ENCODE measurements around the gene TNFRSF18. TPM values are rescaled to one million over a fixed set of nuclear protein-coding genes. Genes with fewer than 3 reads are reported as not detected.

TNFRSF18 gene
- total RNA-seq, 1 experiment from 2014 or later = not detected

GRCh38 chr1:1216770-1217620 is 10.6 kb upstream of the TNFRSF18 start:
- no peak for DNase-seq (ENCODE audit: low spot score)
- in situ Hi-C loops (cut with HindIII; ENCODE audit: low sequenced_read_pairs) = no loop called here

DNA sequence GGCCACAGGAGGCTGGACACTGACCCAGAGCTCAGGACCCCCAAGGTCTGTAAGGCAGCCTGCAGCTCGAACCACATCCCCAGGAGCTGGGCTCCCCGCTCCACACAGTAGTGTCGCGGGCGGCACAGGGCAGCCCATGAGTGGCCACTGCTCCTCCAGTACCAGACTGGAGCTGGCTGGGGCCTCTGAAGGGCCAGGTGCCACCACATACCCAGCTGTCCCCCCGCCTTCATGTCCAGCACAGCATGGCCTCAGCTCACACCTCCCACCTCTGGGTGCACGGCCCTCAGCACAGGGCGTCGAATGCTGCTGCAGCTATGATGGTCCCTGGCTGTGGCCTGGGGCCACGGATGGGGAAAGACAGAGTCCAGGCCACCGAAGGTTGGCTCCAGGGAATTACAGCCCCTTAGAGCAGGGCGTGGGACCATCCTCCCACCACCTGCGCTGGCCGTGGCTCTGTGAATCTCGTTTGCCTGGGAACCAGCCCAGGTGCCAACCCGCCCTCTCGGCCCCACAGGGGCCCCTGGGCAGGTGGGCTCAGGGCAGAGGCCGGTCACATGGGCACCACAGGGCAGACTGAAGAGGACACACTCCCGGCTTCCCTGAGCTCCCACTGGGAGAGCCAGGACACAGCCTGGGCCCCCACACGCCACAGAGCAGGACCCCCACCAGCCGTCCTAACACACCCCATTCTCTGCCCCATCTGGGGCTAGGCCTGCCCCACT is 9.7 kb upstream of the TNFRSF18 start:
- no peak for DNase-seq (ENCODE audit: low spot score)
- in situ Hi-C loops (cut with HindIII; ENCODE audit: low sequenced_read_pairs) = no loop called here

DNA sequence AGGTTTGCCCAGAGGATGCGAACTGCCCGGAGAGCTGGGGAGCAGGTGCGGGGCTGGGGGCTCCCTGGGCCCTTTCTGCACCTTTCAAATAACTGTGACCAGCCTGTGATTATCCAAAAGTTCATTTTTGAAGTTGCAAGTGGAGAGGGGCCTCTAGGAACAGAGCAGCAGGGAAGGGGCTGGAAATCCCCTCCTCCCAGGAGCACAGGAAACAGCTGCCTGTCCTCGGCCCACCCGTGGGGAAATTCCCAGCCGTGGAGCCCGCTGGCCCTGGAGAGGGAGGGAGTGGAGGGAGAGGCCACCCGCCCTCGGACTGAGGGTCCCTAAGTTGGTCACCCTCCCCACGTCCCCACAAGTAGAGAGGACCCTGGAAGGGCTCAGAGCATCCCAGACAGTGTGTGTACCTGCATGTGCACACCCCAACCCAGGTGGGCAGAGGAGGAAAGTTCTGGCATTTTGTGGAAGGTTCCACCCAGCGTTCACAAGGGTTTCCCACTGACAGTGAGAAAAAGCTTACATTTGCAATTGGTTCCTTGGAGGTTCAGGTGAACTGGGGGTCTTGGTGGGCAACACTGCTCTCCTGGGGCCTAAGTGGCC is 8.8 kb upstream of the TNFRSF18 start:
- DNase-seq (ENCODE audit: low spot score) = no peak
- in situ Hi-C loops (cut with HindIII; ENCODE audit: low sequenced_read_pairs) = no loop called here

- DNase-seq (ENCODE audit: low spot score) = no peak
- in situ Hi-C loops (cut with HindIII; ENCODE audit: low sequenced_read_pairs) = no loop called here
These were observed 7.2 kb upstream of the TNFRSF18 start, which contains the start of gene TNFRSF4 for GRCh38 chr1:1213345-1214265. Gene TNFRSF4, minus strand, starts transcription at chr1:1214153. Its CDS starts 26 bp downstream, at chr1:1214127.

DNA sequence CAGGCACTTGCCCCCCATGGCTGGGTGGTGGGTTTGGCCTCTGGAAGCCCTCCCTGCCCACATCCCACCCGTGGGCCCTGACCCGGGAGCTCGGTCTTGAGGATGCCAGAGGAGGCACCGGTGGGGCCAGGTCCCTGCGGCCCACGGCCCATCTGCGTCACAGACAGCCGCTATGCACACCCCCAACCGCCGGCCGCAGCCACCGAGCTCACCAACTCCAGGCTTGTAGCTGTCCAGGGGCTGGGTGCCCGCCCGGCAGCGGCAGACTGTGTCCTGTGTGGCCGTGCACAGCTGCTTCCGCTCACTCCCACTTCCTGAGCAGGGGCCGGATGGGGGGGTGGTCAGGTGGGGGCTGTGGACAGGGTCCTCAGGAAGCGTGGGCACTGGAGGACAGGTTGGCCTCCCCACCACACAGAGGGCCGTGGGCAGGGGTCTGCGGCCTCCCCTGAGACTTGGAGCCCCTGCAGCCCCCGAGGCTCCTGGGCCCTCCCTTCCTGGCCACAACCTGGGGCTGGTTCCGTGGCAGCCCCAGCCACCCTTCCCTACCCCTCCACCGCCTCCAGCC is 6.5 kb upstream of the TNFRSF18 start:
- DNase-seq (ENCODE audit: low spot score) = no peak
- in situ Hi-C loops (cut with HindIII; ENCODE audit: low sequenced_read_pairs) = no loop called here

DNA sequence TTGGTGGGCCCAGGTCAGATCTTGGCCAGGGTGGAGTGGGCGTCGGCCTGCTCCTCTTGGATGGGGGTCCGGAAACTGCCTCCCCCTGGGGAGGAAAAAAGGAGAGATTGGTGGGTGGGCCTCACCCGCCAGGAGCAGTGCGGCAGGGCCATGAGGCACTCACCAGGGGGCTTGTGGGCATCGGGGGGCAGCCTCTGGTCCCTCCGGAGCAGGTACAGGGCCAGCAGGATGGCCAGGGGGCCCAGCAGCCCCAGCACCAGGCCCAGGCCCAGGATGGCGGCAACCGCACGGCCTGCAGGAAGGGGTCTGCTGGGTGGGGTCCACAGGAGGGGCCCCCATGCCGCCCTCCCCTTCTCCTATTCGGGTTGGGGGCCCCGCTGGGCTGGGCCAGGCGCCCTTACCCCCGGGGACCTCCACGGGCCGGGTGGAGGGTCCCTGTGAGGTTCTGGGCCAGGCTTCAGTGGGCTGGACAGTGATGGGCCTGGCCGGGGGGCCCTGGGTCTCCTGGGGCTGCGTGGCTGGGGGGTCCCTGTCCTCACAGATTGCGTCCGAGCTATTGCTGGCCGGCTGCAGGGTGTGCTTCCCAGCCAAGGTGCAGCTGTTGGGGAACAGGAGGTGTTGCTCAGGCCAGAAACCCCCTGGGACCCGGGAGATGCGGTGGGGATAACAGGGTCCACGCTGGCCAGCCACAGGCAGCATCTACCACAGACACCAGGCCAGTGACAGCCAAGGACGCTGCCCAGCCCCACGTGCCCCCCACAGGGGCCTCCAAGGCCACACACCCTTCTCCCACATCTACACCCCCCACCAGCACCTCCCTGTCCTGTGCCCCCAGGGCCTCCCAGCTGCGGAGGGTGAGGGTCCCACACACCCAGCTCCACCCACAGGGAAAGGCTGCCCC is 5.4 kb upstream of the TNFRSF18 start:
- in situ Hi-C loops (cut with HindIII; ENCODE audit: low sequenced_read_pairs) = no loop called here

GRCh38 chr1:1210726-1211540 is 4.5 kb upstream of the TNFRSF18 start:
- DNase-seq (ENCODE audit: low spot score) = no peak
- in situ Hi-C loops (cut with HindIII; ENCODE audit: low sequenced_read_pairs) = no loop called here

More for the DNA sequence above, 5.4 kb upstream of the TNFRSF18 start:
- DNase-seq (ENCODE audit: low spot score) = no peak

- no peak for DNase-seq (ENCODE audit: low spot score)
- in situ Hi-C loops (cut with HindIII; ENCODE audit: low sequenced_read_pairs) = no loop called here
These were observed 2.5 kb upstream of the TNFRSF18 start for GRCh38 chr1:1208713-1209433.

DNA sequence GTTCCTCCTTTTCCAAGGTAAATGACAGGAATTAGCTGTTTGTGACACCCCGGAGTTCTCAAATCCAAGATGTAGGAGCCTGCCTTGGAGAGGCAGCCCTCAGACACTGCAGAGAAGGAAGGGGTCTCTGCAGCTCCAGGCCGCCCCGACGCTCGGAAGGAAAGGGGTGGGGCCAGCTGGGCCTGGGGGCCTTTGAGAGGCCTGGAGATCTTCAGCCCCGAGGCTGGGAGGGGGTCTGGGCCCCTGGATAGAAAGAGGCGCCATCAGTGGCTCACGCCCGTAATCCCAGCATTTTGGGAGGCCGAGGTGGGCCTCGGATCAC is 1.1 kb upstream of the TNFRSF18 start:
- in situ Hi-C loops (cut with HindIII; ENCODE audit: low sequenced_read_pairs) = no loop called here
- no peak for DNase-seq (ENCODE audit: low spot score)

GRCh38 chr1:1206966-1207531 is 657 bp upstream of the TNFRSF18 start:
- DNase-seq (ENCODE audit: low spot score) = no peak
- in situ Hi-C loops (cut with HindIII; ENCODE audit: low sequenced_read_pairs) = no loop called here

DNA sequence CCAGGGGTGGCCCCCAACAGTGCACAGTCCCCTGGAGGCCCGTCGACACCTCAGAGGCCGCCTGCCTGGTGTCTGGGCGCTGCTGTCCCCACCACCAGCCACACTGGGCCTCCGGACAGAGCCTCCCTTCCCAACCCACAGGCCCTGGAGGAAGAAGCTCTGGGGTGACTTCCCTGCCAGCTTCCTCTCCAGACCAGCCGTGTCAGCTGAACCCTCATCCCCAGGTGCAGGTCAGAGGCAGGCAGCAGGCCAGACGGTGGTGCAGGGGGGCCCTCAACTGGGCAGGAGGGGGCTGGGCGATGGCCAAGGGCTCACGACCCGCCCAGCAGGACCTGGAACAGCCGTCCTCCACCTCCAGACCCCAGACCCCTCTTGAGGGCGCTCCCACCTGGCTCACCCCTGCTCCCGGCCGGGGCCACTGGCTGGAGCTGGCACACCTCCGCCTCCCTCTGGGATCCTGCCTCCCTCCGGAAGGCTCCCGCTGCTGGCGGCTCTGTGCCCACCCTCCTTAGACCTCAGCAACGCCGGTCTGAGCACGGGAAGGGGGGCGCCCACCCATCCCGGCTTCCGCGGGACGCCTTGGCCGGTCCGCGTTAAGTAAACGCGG is 520 bp downstream of the TNFRSF18 start:
- no peak for DNase-seq (ENCODE audit: low spot score)
- in situ Hi-C loops (cut with HindIII; ENCODE audit: low sequenced_read_pairs) = no loop called here

DNA sequence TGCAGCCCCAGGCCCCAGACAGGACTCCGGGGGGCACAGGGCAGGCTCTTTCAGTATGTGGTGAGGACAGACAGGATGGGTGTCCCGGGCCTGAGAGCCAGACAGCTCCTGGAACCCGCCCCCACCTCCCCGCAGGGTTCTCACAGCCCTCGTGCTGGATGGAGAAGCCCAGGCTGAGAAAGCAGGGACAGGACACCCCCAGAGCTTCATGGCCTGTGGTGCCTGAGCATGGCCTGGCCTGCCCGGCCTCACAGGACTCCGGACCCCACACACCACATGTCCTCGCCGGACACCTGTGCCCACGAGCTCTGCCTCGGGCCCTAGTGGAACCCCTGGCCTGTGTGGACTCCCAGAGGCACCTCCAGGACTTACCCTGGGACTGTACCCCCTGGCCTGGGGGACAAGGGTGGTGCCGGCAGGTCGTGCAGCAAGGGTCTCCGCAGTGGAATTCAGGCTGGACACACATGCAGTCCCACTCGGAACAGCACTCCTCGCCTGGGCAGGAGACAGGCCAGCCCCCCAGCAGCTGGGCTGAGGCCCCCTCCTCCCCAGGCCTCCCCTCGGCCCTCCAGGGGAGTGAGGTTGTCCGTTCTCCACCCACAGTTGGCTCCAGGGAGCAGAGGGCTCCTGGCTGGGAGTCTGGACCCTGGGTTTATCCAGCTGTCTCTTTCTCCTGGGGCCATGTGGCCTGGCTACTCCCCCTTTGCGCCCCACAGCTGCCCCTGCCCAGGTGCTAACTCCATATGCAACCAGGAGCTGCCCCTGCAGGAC is 1.2 kb downstream of the TNFRSF18 start:
- in situ Hi-C loops (cut with HindIII; ENCODE audit: low sequenced_read_pairs) = no loop called here
- DNase-seq (ENCODE audit: low spot score) = no peak

- DNase-seq (ENCODE audit: low spot score) = no peak
- in situ Hi-C loops (cut with HindIII; ENCODE audit: low sequenced_read_pairs) = no loop called here
These were observed 1.9 kb downstream of the TNFRSF18 start for GRCh38 chr1:1204425-1204920.

GRCh38 chr1:1203561-1204424 is 2.6 kb downstream of the TNFRSF18 start:
- in situ Hi-C loops (cut with HindIII; ENCODE audit: low sequenced_read_pairs) = no loop called here
- no peak for DNase-seq (ENCODE audit: low spot score)
